LNCaP clone FGC (cell line): ENCODE results near the gene TRIP13.

Experiments
- DNase-seq: peaks from one replicate; pipeline ENCODE4 v3.0.0-alpha.2; 2011; ENCODE audit warnings: low read depth
- H3K4me3 ChIP-seq: 2 replicates; pipeline ENCODE4 v1.5.1; 2011; ENCODE audit warnings: mild to moderate bottlenecking, low read depth, low read length, control low read depth
- TF ChIP-seq, protein P1 (sequence below): IDR thresholded peaks from 2 replicates; pipeline ENCODE4 v1.5.1; 2012; ENCODE audit warnings: mild to moderate bottlenecking; ENCODE audit not compliant: control insufficient read depth, insufficient read depth; ENCODE audit errors: extremely low read depth

Gene TRIP13

DNA sequence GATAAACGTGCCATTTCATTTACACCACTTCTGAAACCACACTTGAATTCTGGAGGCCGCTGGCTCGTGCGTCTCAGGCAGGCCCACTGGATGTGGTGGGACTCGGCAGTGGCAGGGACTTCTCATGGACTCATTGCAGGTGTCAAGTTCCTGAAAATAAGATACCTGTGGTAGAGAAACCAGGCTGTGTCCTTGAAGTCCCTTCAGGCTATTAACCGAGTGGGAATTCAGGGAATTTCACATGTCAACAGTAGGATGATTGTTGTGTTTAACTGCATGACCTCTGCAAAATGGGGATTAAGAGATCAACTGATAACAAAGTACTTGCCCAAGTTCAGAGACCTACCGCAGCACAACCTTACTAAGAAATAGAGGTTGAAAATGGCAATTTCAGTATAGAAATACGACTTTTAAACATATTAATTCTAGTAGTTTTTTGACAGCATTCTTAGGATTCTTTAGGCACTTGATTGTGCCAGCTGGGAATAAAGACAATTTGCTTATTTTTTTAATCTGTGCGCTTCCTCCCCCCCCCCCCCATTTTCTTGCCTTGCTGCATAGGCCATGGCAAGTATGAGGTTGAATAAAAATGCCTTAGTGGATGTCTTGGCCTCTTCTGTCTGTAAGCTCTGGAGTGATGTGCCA, 26.8 kb downstream of the TRIP13 start:
- TF ChIP-seq, protein P1, sequence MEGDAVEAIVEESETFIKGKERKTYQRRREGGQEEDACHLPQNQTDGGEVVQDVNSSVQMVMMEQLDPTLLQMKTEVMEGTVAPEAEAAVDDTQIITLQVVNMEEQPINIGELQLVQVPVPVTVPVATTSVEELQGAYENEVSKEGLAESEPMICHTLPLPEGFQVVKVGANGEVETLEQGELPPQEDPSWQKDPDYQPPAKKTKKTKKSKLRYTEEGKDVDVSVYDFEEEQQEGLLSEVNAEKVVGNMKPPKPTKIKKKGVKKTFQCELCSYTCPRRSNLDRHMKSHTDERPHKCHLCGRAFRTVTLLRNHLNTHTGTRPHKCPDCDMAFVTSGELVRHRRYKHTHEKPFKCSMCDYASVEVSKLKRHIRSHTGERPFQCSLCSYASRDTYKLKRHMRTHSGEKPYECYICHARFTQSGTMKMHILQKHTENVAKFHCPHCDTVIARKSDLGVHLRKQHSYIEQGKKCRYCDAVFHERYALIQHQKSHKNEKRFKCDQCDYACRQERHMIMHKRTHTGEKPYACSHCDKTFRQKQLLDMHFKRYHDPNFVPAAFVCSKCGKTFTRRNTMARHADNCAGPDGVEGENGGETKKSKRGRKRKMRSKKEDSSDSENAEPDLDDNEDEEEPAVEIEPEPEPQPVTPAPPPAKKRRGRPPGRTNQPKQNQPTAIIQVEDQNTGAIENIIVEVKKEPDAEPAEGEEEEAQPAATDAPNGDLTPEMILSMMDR = no peak
- DNase-seq = no peak
- no peak overlapping the region for H3K4me3 ChIP-seq

- DNase-seq = no peak
- TF ChIP-seq, protein P1 = no peak
- no peak overlapping the region for H3K4me3 ChIP-seq
Measured at GRCh38 chr5:920321-920720, 27.6 kb downstream of the TRIP13 start.

DNA sequence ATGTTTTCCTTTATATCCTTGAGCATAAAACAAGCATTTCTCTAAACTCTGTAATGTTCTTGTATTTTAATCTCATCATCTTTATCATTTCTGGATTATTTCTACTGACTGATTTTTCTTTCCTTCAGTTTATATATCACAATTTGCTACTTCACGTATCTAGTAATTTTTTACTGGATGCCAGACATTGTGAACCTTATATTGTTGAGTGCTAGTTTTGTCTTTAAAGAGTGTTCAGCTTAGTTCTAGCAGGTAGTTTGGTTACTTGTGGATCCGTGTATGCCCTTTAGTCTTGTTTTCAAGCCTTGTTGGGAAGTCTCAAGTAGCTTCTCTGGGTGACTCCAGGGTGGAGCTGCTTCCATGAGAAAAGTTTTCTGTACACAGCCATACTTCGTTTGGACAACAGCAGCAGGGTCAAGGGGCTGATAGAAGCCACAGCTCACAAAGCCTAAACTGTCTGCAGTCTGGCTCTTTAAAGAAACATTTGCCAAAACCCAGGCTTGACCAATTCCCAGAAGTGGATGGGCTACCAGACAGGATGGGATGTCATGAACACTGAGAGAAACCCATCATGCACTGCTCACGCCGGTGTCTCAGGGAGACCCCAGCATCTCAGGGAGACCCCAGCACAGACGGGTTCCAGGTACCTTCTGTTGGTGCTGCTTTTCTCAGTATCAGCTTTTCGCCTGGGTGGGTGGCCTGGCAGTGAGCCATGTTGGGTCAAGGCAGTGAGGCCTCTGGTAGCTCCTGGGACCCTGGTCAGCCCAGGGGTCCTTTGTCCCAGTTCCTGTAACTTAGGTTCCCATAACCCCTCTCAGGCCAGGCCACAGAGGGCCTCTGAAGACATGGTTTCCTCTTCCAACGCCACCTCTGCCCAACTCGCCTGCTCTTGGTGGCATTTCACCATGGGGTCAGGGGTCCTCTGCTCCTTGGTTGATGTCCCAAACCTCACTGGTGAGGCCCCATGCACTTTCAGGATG, 29.1 kb downstream of the TRIP13 start:
- H3K4me3 ChIP-seq = no peak overlapping the region
- DNase-seq = no peak
- TF ChIP-seq, protein P1 = no peak

GRCh38 chr5:922436-923280, 30.0 kb downstream of the TRIP13 start:
- H3K4me3 ChIP-seq = no peak overlapping the region
- no peak for DNase-seq
- TF ChIP-seq, protein P1 = no peak

DNA sequence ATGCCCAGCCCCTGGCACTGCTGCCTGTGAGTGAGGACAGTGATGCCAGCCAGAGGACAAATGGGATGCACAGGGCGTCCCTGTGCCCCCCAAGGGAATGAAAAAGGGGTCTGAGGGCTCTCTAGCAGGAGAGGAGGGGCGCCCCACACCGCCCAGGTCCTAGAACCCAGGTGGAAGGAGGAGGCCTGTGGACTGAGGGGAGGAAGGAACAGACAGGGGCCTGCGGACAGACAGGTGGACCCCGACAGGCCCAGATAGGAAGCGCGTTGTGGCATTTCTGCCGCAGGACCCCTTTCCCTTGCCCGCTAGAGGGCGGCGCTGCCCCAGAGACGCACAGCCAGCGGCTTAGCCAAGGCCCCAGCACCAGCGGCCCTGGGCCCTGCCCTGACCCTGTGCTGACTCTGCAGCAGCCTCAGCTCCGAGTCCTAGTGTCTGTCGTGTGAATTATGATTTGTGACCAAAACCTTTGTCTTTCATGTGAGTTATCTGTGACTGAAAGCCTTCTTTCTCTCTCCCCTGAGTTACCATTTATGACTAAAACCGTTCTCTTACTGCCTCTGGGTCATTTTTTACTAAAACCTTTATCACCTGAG, 30.7 kb downstream of the TRIP13 start:
- H3K4me3 ChIP-seq = no peak overlapping the region
- DNase-seq = peak; percentile 17
- TF ChIP-seq, protein P1 = peak; percentile 98

- TF ChIP-seq, protein P1 = no peak
- DNase-seq = no peak
Measured at GRCh38 chr5:926417-927171, 33.9 kb downstream of the TRIP13 start.

More at GRCh38 chr5:926417-927171, 33.9 kb downstream of the TRIP13 start:
- no peak overlapping the region for H3K4me3 ChIP-seq
